ENCODE data around the gene VSIG1. TPM values are rescaled to one million over a fixed set of nuclear protein-coding genes. Genes with fewer than 3 reads are reported as not detected.

Gene VSIG1
- 0.25 to 0.61 TPM (median 0.37 TPM) in 5 replicates for total RNA-seq (2022; extraction: Qiagen RNA extraction; ENCODE audit: low read depth)

DNA sequence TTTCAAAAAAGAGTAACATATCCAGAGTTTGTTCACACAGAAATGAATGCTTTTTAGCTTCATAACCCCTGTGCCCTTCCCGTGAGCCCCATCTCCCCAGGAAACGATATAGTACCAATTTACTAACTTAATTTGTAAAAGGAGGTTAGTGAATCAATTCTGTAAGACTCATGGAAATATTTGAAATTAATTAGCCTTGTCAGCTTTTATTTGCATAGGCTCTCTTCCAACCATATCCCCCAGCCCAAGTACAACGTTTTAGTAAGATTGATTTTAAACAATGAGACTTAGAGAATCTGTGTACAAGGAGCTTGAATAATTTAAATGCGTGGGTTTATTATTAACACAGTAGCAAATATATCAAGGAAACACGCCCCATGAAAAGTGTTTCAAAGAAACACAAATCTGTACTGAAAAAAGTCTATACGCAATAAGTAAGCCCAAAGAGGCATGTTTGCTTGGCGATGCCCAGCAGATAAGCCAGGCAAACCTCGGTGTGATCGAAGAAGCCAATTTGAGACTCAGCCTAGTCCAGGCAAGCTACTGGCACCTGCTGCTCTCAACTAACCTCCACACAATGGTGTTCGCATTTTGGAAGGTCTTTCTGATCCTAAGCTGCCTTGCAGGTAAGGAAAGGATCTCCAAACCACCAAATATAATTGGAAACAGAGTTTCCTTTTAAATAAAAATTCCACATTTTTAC lies at the start of gene VSIG1:
Gene VSIG1 (plus strand): TSS at position 512 of the 703 bp plus-strand sequence. CDS start 66 bp downstream, at position 578.

GRCh38 chrX:108091264-108091877 lies 46.5 kb downstream of the VSIG1 start, which contains the start of the genes ATG4A and PSMD10:
TSS of gene ATG4A (plus strand) at chrX:108091778. CDS start at chrX:108091827, 49 bp downstream.
TSS of gene PSMD10 (minus strand) at chrX:108091542. CDS start at chrX:108091520, 22 bp downstream.

Other genes with a start within 250 kb of the VSIG1 start
- gene MID2, start 219.2 kb upstream of the VSIG1 start, total RNA-seq (2022; extraction: Qiagen RNA extraction; ENCODE audit: low read depth): 6.5 to 8.3 TPM (median 7.8 TPM) in 5 replicates
- gene TEX13B, start 62.7 kb upstream of the VSIG1 start, total RNA-seq (2022; extraction: Qiagen RNA extraction; ENCODE audit: low read depth): not detected in 5 replicates
- 73.7 to 90.7 TPM (median 80.8 TPM) in 5 replicates for gene PSMD10, start 46.5 kb downstream of the VSIG1 start, total RNA-seq (2022; extraction: Qiagen RNA extraction; ENCODE audit: low read depth)
- gene ATG4A, start 46.7 kb downstream of the VSIG1 start, total RNA-seq (2022; extraction: Qiagen RNA extraction; ENCODE audit: low read depth): 7.2 to 8.5 TPM (median 7.4 TPM) in 5 replicates